VCaP (cell line): ENCODE data around the gene FAM219A.

Source experiments
- H3K27ac ChIP-seq: fragments of 450-650 bp; 2 replicates; pipeline ENCODE4 v1.5.1; 2017
- TF ChIP-seq, protein P1 (sequence below): fragments of 450-650 bp; conservative IDR thresholded peaks from 2 replicates; pipeline ENCODE4 v1.5.1; 2017; ENCODE audit warnings: mild to moderate bottlenecking, moderate library complexity

FAM219A gene

DNA sequence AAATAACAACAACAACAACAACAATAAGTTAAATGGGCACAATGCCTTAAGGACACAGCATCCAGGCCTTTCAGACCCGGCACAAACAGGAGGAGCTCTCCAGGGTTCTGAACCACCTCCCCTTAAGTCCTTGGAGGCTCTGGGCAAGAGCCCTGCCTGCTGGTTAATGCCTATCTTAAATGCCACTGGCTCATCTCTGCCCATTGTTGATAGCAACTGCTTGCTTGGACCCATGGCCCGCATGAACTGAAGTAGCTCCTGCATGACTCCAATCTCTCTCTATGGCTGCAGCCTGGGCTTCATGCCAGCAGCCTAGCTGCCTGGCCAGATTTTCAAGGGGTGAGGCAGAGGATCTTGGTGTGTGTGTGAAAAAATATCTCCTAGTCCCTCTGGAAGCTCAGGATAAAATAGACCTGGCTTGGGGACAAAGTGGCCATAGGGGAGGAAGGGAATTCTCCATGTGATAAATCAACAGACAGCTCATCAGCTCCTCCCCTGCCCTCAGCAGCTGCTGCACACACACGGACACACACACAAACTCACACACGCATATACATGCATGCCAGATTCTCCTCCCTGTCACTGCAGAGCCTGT lies 27.4 kb downstream of the FAM219A start:
- TF ChIP-seq, protein P1, sequence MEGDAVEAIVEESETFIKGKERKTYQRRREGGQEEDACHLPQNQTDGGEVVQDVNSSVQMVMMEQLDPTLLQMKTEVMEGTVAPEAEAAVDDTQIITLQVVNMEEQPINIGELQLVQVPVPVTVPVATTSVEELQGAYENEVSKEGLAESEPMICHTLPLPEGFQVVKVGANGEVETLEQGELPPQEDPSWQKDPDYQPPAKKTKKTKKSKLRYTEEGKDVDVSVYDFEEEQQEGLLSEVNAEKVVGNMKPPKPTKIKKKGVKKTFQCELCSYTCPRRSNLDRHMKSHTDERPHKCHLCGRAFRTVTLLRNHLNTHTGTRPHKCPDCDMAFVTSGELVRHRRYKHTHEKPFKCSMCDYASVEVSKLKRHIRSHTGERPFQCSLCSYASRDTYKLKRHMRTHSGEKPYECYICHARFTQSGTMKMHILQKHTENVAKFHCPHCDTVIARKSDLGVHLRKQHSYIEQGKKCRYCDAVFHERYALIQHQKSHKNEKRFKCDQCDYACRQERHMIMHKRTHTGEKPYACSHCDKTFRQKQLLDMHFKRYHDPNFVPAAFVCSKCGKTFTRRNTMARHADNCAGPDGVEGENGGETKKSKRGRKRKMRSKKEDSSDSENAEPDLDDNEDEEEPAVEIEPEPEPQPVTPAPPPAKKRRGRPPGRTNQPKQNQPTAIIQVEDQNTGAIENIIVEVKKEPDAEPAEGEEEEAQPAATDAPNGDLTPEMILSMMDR, result no peak
- H3K27ac ChIP-seq, result peak overlapping the region; percentile 90

DNA sequence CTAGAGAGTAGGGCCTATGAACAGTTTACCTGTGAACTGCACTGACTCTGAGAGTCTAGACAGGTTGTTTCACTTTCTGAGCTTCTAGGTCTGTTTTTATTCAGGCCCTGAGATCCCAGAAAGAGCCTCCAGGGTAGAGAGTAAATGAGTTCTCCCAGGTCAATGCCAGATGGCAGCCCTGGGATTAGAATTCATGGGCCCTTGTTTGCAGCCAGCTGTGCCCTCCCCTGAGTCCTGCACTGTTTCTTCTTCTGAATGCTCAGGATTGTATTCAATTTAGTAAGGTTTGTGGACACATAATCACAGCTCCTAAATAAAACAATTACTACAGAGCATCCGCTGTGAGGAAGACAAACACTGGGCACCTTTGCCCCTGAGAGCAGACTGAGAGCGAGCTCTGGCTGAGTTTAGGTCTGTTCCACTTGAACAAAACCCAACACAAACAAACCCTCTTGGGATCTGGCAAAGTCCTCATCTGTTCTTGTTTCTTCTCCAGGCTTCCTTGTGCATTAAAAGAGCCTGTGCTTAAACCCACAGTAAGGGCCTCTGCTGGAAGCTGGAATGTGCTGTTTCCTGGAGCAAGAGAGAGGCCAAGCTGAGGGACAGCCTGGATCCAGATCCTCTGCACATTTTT lies 29.9 kb downstream of the FAM219A start:
- TF ChIP-seq, protein P1, result no peak; the same call in 1 of the 2 replicates
- H3K27ac ChIP-seq, result peak overlapping the region; percentile 90

DNA sequence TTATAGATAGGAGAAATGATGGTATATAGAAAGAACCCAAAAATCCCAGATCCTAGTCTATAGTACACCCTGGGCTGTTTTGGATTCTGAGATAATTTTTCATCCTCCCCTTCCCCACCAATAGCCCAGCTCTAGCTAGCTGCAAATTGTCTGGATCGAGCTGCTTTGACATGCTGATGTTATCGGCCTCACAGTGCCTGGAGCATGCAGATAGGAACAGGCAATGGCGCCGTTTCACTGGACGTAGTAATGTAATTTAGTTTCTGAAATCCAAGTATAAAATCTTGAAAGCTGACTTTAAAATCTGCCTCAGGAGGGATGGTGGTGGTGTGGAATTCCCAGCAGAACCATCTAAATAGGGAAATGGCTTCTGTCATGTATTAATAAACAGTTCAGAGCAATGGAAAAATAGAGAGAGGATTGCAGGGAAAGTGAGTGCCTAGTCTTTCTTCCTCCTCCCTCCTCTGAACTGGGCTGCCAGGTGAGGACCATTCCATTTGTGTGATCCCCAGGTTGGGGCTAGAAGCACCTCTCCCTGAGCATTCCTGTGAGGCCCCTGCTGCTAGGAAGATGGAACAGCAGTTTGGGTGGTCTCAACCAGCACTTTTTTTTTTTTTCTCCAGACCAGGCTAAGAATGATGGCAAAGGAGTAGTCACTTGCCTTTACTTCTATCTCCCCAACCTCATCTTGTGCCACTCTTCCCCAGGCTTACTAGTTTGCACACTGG lies 31.9 kb downstream of the FAM219A start:
- peak overlapping the region; percentile 90 for H3K27ac ChIP-seq
- TF ChIP-seq, protein P1, result no peak

DNA sequence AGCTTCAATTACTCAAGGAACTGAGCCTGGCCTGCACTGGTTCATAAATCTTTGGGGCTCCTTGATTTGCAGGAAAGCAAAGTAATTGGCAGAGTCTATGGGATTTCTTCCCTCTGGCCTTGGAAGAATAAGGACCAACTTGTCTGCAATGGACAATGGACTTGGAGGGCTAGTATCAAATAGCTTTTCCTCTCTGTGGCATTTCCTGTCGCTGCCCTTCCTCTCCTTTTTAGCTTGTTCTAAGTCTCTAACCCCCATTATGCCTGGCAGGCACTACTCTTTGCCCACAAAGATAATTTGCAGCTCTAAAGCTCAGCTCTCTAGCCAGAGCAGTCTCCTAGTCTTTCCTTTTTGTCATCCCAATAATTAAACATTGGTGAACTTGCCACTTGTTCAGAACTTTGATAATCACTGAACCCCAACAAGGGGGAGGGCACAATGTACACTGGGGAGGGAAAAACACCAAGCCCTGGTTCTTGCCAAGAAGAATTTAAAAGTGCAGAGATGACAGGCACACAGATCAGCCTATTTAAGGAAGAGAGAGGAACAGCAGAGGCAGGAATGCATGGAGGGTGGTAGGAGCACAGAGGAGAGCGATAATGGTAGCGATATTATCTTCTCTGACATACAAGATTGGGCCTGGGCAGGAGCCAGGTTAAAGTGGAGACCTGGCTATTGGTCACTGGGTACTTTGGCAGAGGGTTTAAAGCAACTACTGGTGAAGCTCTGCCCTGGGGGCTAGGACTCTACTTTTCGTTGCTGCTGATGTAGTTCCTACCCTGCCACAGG lies 38.5 kb downstream of the FAM219A start:
- H3K27ac ChIP-seq, result no peak overlapping the region
- TF ChIP-seq, protein P1, result no peak

DNA sequence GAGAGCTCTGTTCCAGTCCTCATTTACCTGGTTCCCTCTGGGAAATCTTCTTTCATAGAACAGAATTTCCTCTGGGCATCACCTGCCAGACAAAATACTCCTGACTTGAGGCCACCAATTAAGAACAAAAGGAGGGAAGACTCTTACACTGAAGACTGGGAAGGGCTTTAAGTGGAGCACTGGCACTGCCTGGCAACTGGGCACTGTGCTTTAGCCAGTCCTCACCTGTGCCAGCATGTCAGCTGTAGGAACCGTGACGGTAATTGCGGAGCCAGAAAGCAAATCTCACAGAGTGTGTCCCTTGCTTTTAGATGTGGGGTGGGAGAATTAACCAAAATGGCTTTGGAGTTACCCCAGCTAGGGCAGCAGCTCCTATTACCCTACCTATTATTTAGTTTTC lies 40.6 kb downstream of the FAM219A start:
- no peak overlapping the region for H3K27ac ChIP-seq
- TF ChIP-seq, protein P1, result no peak

DNA sequence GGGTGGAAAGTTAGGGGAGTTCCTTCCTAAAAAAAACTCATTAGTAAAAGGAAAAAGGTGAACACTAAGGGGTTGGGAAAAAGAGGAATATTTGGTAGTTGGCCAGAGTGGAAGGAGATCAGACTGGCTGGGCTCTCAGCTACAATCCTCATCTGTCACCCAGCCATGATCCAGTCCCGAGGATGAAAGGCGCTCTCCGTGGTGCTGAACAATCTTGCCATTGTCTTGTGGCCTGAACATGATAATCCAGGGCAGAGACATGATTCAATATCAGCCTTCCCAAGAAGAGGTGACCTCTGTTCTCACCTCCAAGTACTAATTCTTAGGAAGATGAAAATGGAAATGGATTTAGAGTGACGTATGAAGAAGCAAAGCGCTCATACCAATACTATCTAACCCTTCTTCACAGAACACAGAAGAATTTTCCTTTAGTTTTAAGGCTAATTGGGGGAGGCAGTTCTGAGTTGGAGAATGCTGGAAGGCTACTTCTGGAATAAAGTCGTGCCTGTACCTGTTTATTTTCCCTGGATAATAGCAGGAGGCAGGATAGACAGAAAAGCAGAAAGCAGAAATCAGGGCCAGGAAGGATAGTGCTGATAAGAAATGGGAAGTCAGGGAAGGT lies 45.0 kb downstream of the FAM219A start:
- TF ChIP-seq, protein P1, result no peak
- no peak overlapping the region for H3K27ac ChIP-seq

DNA sequence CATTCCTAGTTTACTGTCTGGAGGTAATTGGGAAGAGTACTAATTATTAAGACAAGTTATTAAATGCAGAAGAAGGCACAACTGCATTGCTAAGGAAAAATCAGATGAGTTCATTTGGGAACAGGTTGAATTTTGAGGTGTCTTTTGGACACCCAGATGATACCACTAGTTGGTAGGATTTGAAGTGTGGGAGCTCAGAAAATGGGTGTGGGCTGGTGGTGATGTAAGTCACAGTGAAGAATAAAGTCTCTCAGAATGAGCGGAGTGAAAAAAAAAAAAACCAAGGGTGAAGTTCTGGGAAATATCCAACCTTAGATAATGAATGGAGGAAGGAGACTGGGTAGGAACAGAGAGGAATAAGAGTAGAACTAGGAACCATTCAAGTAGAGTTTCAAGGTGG lies 46.0 kb downstream of the FAM219A start:
- no peak overlapping the region for H3K27ac ChIP-seq
- TF ChIP-seq, protein P1, result no peak
